Breast epithelium (tissue), 3 donors: ENCODE results near the gene CRAMP1.

Experiments
- POLR2A ChIP-seq: fragments of 450-650 bp; IDR thresholded peaks from one replicate; pipeline ENCODE4 v1.6.1; 2016; ENCODE audit warnings: antibody characterized with exemption, mild to moderate bottlenecking, moderate library complexity
- POLR2AphosphoS5 ChIP-seq, 3 donors: sonication (generic); formaldehyde crosslinking; IDR thresholded peaks; one replicate each; pipeline ENCODE4 v1.6.1; 2017; ENCODE audit warnings: antibody characterized with exemption in 3 of 3
- TF ChIP-seq, protein P1 (sequence below), 3 donors: fragments of 450-650 bp; IDR thresholded peaks; one replicate each; pipeline ENCODE4 v1.5.1; 2016 to 2017; ENCODE audit warnings: antibody characterized with exemption in 3 of 3, mild to moderate bottlenecking in 3 of 3, moderate library complexity in 3 of 3

DNA sequence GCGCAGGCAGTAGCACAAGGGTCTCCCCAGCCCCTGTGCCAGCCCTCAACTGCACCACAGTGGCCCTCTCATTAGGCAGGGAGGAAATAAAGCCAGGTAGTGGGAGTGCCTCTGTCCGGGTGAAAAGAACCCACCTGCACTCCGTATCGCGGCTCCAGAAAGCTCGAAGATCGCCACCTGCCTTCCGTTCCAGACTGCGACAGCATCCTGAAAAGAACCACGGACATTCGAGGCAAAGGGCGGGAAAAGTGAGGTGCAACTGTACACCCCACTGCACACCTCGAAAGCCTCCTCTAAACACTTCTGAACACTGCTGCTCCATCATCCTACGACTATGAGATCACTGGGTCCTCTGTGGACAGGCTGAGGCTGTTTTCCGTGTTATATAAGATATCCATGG lies 29.0 kb upstream of the CRAMP1 start:
- TF ChIP-seq, protein P1, sequence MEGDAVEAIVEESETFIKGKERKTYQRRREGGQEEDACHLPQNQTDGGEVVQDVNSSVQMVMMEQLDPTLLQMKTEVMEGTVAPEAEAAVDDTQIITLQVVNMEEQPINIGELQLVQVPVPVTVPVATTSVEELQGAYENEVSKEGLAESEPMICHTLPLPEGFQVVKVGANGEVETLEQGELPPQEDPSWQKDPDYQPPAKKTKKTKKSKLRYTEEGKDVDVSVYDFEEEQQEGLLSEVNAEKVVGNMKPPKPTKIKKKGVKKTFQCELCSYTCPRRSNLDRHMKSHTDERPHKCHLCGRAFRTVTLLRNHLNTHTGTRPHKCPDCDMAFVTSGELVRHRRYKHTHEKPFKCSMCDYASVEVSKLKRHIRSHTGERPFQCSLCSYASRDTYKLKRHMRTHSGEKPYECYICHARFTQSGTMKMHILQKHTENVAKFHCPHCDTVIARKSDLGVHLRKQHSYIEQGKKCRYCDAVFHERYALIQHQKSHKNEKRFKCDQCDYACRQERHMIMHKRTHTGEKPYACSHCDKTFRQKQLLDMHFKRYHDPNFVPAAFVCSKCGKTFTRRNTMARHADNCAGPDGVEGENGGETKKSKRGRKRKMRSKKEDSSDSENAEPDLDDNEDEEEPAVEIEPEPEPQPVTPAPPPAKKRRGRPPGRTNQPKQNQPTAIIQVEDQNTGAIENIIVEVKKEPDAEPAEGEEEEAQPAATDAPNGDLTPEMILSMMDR (IDR thresholded peaks at IDR 0.05) = no peak
- no peak for TF ChIP-seq POLR2AphosphoS5 (IDR thresholded peaks at IDR 0.05)
- TF ChIP-seq POLR2A = no peak
